GM21528 (cell line): Measurements from ENCODE around the gene PTDSS2.
"Not testable (repeated sequence)": the region's sequence is repeated elsewhere in the genome, so short reads cannot be mapped to it uniquely, and the experiment has no call there.

Source experiments
- ATAC-seq: cut with Tn5 transposase; IDR thresholded peaks from one replicate; pipeline ENCODE4 v1.9.1; 2021; ENCODE audit warnings: mild to moderate bottlenecking, moderate library complexity; ENCODE audit not compliant: unreplicated experiment, low FRiP score

The PTDSS2 gene

DNA sequence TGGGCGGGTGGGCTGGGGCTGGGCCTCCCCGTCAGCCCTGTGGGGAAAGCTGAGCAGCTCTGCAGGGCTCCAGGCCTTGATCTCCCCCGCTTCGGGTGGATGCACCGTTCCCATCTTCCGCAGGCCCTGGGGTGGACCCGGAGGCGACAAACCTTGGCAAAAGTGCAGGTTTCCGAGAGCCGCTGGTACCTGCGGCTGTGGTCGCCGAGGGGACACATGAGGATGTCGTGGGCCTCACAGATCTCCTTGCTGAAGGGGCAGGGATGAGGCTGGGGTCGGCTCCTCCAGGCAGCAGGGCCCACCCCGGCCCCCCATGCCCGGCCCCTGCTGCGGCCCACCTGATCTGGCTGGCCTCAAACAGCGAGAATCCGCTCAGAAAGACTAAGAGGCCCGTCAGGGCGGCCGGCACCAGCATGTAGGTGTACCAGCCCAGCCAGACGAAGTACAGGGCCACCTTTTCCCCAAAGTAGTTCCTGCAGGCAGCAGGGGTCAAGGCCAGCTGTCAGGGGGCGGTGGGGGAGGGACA, 20.1 kb upstream of the PTDSS2 start:
- ATAC-seq, result no peak

DNA sequence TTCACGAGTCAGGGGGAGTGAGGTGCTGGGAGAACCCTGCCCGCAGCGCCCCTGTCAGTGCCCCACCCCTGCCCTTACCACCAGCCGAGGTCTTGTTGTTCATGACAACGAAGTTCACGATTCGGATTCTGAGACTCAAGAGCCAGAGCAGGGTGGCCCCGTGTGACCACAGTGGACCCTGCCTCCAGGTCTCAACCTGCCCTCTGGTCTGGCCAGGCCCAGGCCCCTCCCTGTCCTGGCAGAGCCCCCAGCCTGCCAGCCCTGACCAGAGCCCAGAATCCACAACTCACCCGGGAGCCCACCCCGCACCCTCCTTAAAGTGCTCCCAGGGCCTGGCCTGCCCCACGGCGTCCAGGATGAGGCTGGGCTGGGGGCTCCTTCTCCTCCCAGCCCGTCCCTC, 18.2 kb upstream of the PTDSS2 start:
- no peak for ATAC-seq

DNA sequence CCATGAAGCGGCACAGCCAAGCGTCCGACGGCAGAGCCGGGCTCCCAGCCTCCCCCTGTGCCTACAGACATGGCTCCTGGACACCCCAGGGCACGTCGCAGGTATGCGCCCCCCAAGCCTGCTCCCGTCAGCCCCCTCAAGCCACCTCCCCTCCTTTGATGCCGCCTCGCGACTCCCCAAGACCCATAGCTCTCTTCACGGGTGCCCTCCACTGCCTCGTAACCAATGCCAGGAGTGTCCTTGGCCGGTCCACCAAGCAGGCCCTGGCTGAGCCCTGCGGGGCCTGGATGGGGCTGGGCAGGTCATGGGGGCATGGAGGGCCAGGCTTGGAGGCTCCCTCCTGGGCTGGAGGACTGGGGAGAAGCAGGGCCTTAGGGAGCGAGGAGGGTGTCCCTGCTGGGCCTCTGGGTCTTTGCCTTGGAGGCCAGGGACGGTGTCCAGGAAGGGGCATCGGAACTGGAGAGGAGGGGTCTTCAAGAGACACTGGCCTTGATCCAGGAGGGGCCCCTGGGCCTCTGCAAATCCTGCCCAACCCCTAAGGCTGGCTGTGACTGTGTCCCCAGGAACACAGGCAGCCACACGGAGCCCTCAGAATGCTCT, 17.5 kb upstream of the PTDSS2 start:
- ATAC-seq, result no peak

DNA sequence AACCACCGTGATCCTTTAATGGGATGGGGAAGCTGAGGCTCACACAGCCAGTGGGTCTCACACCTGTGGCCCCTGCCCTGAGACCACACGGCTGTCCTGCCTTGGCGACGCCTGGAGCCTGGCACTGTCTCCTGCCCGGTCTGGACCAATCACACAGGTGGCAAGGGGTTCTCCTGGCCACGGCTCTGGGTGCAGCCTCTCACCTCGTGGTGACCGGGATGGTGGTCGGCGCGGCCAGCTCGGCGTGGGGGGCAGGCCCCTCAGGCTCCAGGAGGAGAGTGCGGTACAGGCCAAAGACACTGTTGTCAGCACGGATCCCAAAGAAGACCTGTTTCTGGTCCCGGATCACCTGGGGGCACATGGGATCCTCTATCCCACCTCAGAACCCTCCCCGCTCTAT, 17.0 kb upstream of the PTDSS2 start:
- ATAC-seq, result no peak

DNA sequence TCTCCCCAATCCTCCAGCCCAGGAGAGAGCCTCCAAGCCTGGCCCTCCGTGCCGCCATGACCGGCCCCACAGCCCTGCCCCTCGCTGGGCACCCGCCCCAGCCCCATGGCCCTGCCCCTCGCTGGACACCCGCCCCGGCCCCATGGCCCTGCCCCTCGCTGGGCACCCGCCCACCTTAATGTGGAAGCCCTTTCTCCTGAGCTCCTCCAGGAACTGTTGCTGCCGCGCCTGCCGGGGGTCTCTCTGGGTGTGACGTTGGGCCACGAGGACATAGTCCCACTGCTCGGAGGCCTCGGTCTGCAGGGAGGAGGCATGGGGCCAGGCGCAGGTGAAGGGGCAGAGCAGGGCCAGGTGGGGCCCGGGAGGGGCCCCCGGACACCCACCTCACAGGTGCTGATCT, 16.4 kb upstream of the PTDSS2 start:
- no peak for ATAC-seq

DNA sequence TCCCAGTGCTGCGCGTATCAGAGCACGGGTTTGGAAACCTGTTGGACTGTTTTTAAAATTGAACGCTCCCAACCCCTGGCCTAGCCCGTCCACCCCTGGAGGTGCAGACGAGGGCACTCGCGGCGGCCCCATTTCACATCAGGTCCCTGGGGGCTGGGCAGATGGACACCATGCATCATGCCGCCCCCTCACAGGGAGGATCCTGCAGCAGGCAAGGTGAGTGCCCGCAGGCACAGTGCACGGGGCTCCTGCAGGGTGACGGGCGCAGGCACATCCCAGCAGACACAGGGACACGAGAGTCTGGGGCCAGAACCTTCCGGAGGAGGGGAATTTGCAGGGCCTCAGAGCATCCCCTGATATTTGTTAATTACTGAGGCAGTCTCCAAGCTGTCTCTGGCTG, 15.6 kb upstream of the PTDSS2 start:
- ATAC-seq, result no peak

DNA sequence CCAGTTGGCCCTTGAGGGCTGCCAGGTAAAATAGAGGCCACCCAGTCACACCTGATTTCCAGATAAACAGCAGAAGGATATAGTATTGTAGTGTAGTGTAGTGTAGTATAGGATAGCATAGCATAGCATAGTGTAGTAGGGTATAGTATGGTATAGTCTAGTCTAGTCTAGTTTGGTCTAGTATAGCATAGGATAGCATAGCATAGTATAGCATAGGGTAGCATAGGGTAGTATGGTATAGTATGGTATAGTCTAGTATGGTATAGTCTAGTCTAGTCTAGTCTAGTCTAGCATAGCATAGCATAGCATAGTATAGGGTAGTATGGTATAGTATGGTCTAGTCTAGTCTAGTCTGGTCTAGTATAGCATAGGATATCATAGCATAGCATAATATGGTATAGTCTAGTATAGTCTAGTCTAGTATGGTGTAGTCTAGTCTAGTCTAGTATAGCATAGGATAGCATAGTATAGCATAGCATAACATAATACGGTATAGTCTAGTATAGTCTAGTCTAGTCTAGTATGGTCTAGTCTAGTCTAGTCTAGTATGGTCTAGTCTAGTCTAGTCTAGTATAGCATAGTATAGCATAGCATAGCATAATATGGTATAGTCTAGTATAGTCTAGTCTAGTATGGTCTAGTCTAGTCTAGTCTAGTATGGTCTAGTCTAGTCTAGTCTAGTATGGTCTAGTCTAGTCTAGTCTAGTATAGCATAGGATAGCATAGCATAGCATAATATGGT, 14.9 kb upstream of the PTDSS2 start:
- not testable (repeated sequence) for ATAC-seq

DNA sequence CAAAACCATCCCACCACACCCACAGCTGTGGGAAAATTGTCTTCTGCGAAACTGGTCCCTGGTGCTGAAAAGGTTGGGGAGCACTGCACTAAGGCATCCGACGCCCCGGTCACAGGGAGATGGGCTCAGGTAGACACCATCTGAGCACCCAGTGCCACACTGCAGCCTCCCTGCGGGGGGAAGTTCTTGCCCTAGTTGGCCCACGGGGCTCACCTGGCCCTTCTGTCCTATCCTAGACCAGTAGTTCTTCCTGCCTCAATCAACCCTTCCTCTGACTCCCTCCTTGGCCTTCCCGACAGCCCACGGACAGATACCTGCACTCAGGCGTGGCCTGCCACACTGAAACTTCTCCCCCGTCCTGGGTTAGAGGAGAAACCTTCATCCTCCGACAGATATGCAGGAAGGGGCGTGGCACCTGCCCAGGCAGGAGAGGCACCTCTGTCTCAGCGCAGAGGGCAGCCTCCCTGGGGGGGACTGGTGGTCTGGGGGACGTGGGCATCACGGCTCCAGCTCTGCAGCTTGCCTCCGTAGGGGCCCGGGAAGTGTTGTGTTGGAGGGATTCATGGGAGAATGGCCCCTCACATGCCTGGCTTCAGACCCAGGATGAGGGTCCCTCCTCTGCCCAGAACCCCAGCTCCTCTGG, 12.7 kb upstream of the PTDSS2 start:
- ATAC-seq, result no peak

DNA sequence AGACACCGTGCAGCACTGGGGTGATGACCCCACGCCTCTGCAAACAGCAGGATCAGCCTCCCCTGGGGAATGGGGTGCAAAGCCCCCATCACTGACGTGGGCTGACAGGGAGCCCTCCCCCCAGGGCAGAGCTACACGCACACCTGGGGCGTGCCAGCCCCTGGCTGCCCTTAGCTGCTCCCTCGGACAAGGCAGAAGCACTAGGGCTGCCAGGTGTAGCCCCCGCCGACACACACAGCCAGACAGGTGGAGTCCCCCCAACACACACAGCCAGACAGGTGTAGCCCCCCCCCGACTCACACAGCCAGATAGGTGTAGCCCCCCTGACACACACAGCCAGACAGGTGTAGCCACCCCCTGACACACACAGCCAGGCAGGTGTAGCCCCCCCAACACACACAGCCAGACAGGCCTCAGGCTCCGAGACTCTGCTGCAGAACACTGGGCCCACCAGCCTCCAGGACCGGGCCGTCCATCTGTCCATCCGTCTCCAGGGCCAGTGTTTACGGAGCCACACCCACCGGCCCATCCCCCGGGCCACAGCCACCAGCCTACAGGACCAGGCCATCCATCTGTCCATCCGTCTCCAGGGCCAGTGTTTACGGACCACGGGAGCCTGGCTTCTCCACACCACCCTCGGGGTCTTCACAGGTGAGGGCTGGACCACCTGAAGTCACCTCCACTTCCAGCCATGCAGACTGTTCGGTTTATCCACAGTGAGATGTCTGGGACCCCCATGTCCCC, 11.8 kb upstream of the PTDSS2 start:
- ATAC-seq, result no peak

DNA sequence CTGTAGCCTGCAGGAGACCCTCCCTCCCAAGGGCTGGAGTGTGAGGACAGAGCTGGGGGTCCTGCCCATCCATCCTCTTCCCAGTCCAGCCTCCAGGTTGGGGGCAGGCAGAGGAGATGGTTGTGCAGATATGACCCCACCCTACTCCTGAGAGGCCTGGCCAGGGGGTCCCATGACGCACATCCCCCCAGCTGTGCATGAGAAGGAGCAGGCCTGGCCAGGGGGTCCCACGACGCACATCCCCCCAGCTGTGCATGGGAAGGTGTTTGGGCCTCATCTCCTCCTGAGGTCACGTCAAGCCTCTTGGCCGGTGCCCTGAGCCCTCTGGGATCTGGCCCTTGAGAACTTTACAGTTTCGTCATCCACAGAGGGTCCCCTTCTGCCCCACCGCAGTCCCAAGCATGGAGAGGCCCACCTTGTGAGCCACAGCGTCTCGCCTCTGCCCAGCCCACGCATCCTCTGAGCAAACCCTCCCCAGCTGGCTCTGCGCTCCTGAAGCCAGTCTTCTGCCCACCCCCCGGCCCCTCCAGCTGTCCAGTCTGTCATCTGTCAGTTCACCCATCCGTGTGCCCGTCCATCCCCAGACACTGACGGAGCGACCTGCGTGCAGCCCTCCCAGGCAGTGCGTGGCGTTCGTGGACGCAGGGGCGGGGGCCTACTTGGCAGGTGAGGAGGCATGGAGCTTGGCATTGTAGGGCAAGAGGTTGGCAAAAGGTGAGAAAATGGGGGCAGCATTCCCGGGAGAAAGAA, 10.6 kb upstream of the PTDSS2 start:
- no peak for ATAC-seq

DNA sequence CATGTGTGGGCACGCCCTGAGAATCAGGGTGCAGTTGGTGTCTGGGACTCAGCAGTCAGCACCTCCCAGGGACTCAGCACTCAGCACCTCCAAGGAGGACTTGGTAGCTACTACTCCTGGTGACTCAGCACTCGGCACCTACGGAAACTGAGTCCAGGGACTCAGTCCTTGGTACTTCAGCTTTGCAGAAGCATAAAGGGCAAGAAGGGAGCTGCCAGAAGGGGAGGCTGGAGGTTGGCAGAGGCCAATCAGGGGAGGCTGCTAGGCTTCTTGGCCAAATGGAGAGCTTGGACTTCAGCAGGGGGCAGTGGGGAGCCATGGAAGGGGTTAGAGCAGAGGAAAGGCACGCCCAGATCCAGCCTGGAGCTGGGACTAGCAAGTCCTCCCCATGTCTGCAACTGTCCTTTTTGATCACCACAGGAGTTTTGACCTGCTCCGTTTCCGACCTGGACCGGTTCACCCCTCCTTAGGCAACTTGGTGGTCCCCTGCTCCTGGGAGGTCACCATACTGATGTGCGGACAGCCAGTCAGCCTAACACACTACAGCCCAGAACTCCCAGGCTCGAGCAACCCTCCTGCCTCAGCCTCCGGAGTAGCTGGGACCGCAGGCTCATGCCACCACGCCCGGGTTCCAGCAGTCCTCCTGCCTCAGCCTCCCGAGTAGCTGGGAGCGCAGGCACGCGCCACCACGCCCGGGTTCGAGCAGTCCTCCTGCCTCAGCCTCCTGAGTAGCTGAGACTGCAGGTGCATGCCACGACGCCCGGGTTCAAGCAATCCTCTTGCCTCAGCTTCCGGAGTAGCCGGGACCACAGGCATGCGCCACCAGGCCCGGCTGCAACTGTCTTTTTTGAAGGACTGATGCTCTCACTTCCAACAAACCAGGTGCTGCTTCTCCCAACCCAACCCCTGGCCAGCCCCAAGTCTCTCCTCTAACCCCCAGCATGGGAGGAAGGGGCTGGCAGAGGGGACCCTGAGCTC, 9.7 kb upstream of the PTDSS2 start:
- ATAC-seq, result no peak

DNA sequence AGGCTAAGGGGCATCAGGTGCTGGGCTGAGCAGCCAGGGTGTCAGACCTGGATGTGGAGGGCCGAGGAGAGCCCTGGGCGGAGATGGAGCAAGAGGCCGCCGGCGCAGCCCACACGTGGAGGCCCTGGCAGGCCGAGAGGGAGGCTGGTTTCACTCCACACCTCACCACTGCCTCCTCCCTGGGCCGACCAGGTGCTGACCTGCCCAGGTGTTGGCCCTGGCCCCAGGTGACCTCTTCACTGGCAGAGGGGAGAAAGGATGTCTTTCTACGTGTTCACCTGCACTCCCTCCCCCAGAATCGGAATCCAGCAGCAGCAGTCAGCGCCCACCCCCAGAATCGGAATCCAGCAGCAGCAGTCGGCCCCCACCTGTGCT, 9.0 kb upstream of the PTDSS2 start:
- no peak for ATAC-seq

DNA sequence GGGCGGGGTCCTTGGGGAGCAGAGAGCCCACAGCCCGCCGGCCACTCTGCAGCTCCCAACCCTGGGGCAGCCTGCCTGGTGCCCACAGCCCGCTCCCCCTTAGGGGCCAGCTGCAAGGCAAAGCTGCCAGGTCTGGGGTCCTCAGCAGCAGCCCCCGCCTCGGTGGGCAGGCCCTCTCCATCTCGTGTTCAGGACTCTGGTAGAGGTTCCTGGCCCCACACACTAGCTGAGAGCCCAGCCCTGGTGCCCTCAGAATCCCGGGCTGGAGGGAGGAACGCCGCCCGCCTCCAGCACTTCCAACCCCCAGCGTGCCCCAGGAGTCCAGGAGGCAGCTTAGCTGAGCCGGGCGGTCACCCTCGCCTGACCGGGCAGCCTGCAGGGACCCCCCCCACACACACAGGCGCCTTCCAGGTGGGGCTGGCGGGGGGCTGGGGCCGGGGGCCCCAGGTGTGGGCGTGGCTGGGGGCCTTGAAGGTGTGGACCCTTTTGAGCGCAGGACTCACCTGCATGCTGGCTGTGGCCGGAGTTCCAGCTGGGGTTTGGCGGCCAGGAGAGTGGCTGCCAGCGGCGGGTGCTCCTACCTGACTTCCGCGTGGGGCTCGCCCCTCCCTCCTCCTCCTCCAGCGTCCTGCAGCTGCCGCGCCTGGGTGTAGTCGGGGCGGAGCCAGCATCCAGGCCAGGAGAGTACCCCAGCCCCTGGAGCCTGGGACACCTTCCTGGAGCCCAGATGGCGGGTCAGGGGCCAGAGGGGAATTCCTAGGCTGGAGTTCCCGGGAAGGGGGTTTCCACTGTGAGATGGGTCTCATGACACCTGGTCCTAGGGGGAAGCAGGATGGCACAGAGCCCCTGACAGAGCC, 8.4 kb upstream of the PTDSS2 start, which contains the start of gene ANO9:
Gene ANO9, minus strand, starts transcription at position 594 of the 857 bp plus-strand sequence. Its CDS starts 85 bp downstream, at position 509.
- no peak for ATAC-seq

DNA sequence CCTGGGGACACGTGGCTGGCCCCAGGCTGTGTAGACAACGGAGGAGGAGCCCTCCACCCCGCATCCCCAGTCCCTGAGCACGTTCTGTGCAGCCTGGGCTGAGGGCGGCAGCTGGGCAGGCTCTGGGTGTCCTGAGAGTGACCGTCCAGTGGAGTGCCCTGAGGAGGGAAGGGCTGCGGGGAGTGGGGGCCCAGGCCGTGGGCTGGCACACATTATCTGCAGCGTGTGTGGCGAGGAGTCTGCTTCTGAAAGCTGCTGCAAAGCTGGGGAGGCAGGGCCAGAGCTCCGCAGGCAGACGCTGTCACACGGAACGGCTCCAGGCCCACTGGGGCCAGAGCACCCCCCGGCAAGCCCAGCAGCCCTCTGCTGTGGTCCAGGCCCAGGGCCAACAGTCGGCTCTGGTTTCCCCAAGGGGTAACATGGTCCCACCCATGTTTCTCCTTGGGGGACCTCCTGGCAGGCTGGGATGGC, 7.4 kb upstream of the PTDSS2 start:
- no peak for ATAC-seq

DNA sequence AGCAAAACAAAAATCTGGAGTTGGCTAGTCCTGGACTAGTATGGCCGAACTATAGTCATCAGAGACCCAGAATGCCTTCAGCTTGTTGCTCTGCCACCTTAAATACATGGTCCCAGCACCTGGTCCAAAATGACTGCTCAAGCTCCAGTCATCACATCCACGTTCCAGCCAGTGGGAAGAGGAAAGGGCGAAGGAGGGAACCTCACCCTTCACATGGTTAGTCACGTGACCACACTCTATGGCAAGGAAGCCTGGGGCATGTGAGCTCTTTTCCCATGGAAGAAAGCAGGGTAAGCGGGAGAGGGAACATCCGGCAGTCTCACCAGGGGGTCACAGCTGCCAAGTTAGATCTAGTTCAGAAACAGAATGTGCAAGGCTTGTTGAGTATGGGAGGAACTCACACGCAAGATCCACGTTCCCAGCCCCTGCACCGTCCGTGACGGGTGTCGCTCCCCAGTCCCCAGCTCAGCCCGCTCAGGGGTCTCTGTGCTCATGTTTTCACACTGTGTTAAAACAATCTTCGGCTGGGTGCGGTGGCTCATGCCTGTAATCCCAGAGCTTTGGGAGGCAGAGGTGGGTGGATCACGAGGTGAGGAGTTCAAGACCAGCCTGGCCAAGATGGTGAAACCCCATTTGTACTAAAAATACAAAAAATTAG, 6.4 kb upstream of the PTDSS2 start:
- no peak for ATAC-seq

DNA sequence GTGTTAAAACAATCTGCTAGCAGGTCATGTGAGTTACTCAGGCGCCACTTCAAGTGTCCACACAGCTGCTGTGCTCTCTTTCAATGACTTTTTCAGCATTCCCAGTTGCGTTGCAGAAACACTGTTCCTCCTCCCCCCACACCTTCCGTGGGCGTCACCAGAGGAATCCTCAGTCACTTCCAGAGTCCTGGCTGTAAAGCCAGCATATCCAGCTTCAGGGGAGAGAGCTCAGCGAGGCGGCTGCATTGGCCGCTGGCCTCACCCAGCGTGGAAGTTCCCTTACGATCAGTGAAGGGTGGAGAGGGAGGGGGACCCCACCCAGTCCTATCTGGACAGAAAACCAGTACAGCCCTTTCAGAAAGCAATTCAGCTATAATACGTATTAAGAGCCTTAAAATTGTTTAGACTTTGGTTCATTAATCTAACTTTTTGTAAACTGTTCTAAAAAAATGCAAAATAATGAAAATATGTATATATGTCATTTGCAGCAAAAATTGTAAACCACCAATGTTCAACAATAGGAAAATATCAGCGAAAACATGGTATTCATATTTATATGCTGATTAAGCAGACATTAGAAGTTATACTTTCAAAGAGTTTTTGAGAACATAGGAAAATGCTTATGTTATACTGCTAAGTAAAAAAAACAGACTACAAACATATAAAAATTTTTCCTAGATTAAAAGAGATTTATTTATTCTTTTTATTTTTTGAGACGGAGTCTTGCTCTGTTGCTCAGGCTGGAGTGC, 5.5 kb upstream of the PTDSS2 start:
- no peak for ATAC-seq
